GM23338 (cell line): ENCODE results near the gene TAC3. TPM values are rescaled to one million over a fixed set of nuclear protein-coding genes. Genes with fewer than 3 reads are reported as not detected.

Experiments used
- ATAC-seq: fragments of 200-7000 bp; cut with Tn5 transposase; 3 replicates; pipeline ENCODE4 v1.9.1; 2020
- DNase-seq: peaks from one replicate; pipeline ENCODE4 v3.0.0-alpha.2; 2015; ENCODE audit warnings: low spot score
- H2AFZ ChIP-seq: fragments of 200-600 bp; sonication (generic); 2 replicates; pipeline ENCODE4 v1.8.0; 2016; ENCODE audit warnings: antibody characterized with exemption, mild to moderate bottlenecking, moderate library complexity
- H3F3A ChIP-seq: fragments of 200-600 bp; sonication (generic); replicated peaks from 2 replicates; pipeline ENCODE4 v1.8.0; 2017; ENCODE audit warnings: antibody characterized with exemption, mixed run types, low read depth
- H3K27ac ChIP-seq: fragments of 200-600 bp; sonication (generic); 2 replicates; pipeline ENCODE4 v1.6.1; 2016; ENCODE audit warnings: low read depth
- H3K27me3 ChIP-seq: fragments of 200-600 bp; sonication (generic); 2 replicates; pipeline ENCODE4 v1.8.0; 2016; ENCODE audit warnings: mild to moderate bottlenecking, mixed run types, moderate library complexity; ENCODE audit not compliant: insufficient read depth
- H3K36me3 ChIP-seq: fragments of 200-600 bp; sonication (generic); 2 replicates; pipeline ENCODE4 v1.8.0; 2016; ENCODE audit warnings: mild to moderate bottlenecking; ENCODE audit not compliant: insufficient read depth
- H3K4me1 ChIP-seq: fragments of 200-600 bp; sonication (generic); 2 replicates; pipeline ENCODE4 v1.8.0; 2016; ENCODE audit warnings: mild to moderate bottlenecking, moderate library complexity; ENCODE audit not compliant: insufficient read depth
- H3K4me2 ChIP-seq: fragments of 200-600 bp; sonication (generic); 2 replicates; pipeline ENCODE4 v1.7.1; 2017; ENCODE audit warnings: mixed run types
- H3K4me3 ChIP-seq: fragments of 200-600 bp; sonication (generic); 2 replicates; pipeline ENCODE4 v1.6.1; 2016; ENCODE audit warnings: mixed run types
- H3K79me2 ChIP-seq: fragments of 200-600 bp; sonication (generic); replicated peaks from 2 replicates; pipeline ENCODE4 v1.8.0; 2017; ENCODE audit warnings: mild to moderate bottlenecking; ENCODE audit not compliant: insufficient read depth
- H3K9me2 ChIP-seq: fragments of 200-600 bp; sonication (generic); 2 replicates; pipeline ENCODE4 v1.8.0; 2017; ENCODE audit not compliant: insufficient read depth
- H4K20me1 ChIP-seq: fragments of 200-600 bp; sonication (generic); replicated peaks from 2 replicates; pipeline ENCODE4 v1.8.0; 2017; ENCODE audit warnings: mild to moderate bottlenecking; ENCODE audit not compliant: insufficient read depth
- H3K27ac Mint-ChIP-seq: 2 replicates; pipeline ENCODE4 v1.8.0; 2020; ENCODE audit warnings: inconsistent platforms, mild to moderate bottlenecking, moderate library complexity, mixed read lengths
- H3K27me3 Mint-ChIP-seq: 3 replicates; pipeline ENCODE4 v1.8.0; 2022; ENCODE audit warnings: low read depth, mild to moderate bottlenecking, moderate library complexity, mixed read lengths, inconsistent platforms; ENCODE audit not compliant: insufficient read depth, poor library complexity
- H3K36me3 Mint-ChIP-seq: 3 replicates; pipeline ENCODE4 v1.8.0; 2021; ENCODE audit warnings: low read depth, mild to moderate bottlenecking, inconsistent platforms, moderate library complexity, mixed read lengths
- H3K4me1 Mint-ChIP-seq: 3 replicates; pipeline ENCODE4 v1.8.0; 2020; ENCODE audit warnings: mild to moderate bottlenecking, inconsistent platforms, mixed read lengths
- H3K4me3 Mint-ChIP-seq: 3 replicates; pipeline ENCODE4 v1.8.0; 2021; ENCODE audit warnings: moderate library complexity, mild to moderate bottlenecking, inconsistent platforms, mixed read lengths
- H3K9me3 Mint-ChIP-seq: 3 replicates; pipeline ENCODE4 v1.8.0; 2020; ENCODE audit warnings: moderate library complexity, mild to moderate bottlenecking, inconsistent platforms, mixed read lengths
- ZNF462 ChIP-seq: fragments of 250-450 bp; sonication (Bioruptor Pico); IDR thresholded peaks from 2 replicates; pipeline ENCODE4 v1.5.0; 2020; ENCODE audit warnings: mild to moderate bottlenecking, moderate library complexity
- polyA plus RNA-seq: library from polyadenylated mRNA; unstranded; fragments of >200 nt; fragmentation: Nextera tagmentation; extraction: Ambion mirVana; gene quantifications from 2 replicates; pipeline ENCODE4 v1.2.1, GENCODE V29; 2016
- total RNA-seq: library from RNA; depleted of rRNA; stranded (reverse); fragments of >200 nt; shearing (Covaris generic); gene quantifications from 2 replicates; pipeline ENCODE4 v1.2.3, GENCODE V29; 2014
- TF ChIP-seq, protein P1 (sequence below): IDR thresholded peaks from 2 replicates; pipeline ENCODE4 v1.6.1; 2016; ENCODE audit warnings: antibody characterized with exemption
- TF ChIP-seq, protein P2 (sequence below): IDR thresholded peaks from one replicate; pipeline ENCODE4 v1.6.1; 2018; ENCODE audit warnings: antibody characterized with exemption; ENCODE audit not compliant: unreplicated experiment

The TAC3 gene
- total and polyA plus RNA-seq, 2 experiments from 2014 or later: 11.9 to 35.1 TPM

GRCh38 chr12:57042695-57043094 is 26.4 kb upstream of the TAC3 start:
- H3K9me2 ChIP-seq: peaks cover 6% of the 10 kb centered on the region; the same call in 1 of the 2 replicates
- no peak overlapping the region for H3K4me2 ChIP-seq
- H3K27me3 ChIP-seq: no peaks in the 10 kb centered on the region
- Mint-ChIP-seq H3K4me3 (no peak overlapping the region), H3K4me1 (peaks cover 1% of the 10 kb centered on the region; the same call in 2 of the 3 replicates), H3K36me3 (no peaks in the 10 kb centered on the region), H3K27ac (no peak overlapping the region), H3K27me3 (peaks cover 5% of the 10 kb centered on the region), H3K9me3 (no peaks in the 10 kb centered on the region)
- no peaks in the 10 kb centered on the region for H3K4me1 ChIP-seq
- TF ChIP-seq, protein P1, sequence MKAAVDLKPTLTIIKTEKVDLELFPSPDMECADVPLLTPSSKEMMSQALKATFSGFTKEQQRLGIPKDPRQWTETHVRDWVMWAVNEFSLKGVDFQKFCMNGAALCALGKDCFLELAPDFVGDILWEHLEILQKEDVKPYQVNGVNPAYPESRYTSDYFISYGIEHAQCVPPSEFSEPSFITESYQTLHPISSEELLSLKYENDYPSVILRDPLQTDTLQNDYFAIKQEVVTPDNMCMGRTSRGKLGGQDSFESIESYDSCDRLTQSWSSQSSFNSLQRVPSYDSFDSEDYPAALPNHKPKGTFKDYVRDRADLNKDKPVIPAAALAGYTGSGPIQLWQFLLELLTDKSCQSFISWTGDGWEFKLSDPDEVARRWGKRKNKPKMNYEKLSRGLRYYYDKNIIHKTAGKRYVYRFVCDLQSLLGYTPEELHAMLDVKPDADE: no peak
- TF ChIP-seq ZNF462 (CRISPR knock-in tag): no peak
- TF ChIP-seq, protein P2, sequence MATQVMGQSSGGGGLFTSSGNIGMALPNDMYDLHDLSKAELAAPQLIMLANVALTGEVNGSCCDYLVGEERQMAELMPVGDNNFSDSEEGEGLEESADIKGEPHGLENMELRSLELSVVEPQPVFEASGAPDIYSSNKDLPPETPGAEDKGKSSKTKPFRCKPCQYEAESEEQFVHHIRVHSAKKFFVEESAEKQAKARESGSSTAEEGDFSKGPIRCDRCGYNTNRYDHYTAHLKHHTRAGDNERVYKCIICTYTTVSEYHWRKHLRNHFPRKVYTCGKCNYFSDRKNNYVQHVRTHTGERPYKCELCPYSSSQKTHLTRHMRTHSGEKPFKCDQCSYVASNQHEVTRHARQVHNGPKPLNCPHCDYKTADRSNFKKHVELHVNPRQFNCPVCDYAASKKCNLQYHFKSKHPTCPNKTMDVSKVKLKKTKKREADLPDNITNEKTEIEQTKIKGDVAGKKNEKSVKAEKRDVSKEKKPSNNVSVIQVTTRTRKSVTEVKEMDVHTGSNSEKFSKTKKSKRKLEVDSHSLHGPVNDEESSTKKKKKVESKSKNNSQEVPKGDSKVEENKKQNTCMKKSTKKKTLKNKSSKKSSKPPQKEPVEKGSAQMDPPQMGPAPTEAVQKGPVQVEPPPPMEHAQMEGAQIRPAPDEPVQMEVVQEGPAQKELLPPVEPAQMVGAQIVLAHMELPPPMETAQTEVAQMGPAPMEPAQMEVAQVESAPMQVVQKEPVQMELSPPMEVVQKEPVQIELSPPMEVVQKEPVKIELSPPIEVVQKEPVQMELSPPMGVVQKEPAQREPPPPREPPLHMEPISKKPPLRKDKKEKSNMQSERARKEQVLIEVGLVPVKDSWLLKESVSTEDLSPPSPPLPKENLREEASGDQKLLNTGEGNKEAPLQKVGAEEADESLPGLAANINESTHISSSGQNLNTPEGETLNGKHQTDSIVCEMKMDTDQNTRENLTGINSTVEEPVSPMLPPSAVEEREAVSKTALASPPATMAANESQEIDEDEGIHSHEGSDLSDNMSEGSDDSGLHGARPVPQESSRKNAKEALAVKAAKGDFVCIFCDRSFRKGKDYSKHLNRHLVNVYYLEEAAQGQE: no peak
- DNase-seq (no peak), ATAC-seq (no peak)
- no peak overlapping the region for H2AFZ ChIP-seq
- H3F3A ChIP-seq: no peaks in the 10 kb centered on the region
- H3K27ac ChIP-seq: no peak overlapping the region
- H3K79me2 ChIP-seq: no peaks in the 10 kb centered on the region
- H3K4me3 ChIP-seq: no peak overlapping the region
- H3K36me3 ChIP-seq: no peaks in the 10 kb centered on the region
- no peaks in the 10 kb centered on the region for H4K20me1 ChIP-seq
